GM12875 (cell line): ENCODE results near the gene UCK1.
"Not testable (repeated sequence)": the region's sequence is repeated elsewhere in the genome, so short reads cannot be mapped to it uniquely, and the experiment has no call there.

ENCODE experiments used
- H3K4me3 ChIP-seq: one replicate; pipeline ENCODE4 v1.5.1; 2011; ENCODE audit warnings: low read depth, low read length, control low read depth
- TF ChIP-seq, protein P1 (sequence below): IDR thresholded peaks from 2 replicates; pipeline ENCODE4 v1.5.1; 2011; ENCODE audit warnings: low read depth, mild to moderate bottlenecking, control low read depth, inconsistent platforms, low read length, moderate library complexity, borderline replicate concordance; ENCODE audit not compliant: insufficient read depth

Gene UCK1

DNA sequence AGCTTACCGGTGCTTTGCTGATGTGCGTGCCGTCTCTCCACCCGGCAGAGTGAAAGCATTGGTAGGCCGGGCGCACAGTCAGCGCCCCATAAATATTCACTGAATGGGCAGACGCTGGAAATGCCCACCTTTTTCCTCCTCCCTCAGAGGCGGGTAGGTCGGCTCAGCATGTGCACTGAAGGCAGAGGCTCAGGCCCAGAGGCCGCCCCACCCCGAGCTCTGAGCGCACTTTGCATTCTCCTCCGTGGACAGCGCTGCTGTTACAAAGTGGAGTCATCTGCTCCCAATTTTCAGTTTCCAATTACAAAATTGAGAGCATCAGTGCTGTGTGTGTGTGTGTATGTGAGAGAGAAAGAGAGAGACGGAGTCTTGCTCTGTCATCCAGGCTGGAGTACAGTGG, 10.6 kb downstream of the UCK1 start:
- TF ChIP-seq, protein P1, sequence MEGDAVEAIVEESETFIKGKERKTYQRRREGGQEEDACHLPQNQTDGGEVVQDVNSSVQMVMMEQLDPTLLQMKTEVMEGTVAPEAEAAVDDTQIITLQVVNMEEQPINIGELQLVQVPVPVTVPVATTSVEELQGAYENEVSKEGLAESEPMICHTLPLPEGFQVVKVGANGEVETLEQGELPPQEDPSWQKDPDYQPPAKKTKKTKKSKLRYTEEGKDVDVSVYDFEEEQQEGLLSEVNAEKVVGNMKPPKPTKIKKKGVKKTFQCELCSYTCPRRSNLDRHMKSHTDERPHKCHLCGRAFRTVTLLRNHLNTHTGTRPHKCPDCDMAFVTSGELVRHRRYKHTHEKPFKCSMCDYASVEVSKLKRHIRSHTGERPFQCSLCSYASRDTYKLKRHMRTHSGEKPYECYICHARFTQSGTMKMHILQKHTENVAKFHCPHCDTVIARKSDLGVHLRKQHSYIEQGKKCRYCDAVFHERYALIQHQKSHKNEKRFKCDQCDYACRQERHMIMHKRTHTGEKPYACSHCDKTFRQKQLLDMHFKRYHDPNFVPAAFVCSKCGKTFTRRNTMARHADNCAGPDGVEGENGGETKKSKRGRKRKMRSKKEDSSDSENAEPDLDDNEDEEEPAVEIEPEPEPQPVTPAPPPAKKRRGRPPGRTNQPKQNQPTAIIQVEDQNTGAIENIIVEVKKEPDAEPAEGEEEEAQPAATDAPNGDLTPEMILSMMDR: no peak
- no peak overlapping the region for H3K4me3 ChIP-seq

DNA sequence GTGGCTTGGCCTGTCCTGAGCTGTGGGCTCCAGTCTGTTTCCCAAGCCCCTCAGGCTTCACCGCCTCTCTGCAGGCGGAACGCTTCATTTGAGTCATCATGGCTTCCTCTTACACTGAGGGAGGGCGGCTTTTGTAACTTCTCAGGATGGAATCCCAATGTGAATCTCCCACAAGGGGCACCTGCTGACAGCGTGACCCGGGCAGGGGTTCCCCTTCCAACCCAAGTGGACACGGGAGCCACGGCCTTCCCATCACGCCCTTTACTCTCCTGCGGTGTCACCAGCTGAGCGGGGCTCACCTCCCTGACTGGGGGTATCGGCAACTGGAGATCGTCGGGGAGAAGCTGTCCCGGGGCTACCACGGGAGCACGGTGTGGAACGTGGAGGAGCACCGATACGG, 12.5 kb downstream of the UCK1 start:
- TF ChIP-seq, protein P1: no peak
- no peak overlapping the region for H3K4me3 ChIP-seq

DNA sequence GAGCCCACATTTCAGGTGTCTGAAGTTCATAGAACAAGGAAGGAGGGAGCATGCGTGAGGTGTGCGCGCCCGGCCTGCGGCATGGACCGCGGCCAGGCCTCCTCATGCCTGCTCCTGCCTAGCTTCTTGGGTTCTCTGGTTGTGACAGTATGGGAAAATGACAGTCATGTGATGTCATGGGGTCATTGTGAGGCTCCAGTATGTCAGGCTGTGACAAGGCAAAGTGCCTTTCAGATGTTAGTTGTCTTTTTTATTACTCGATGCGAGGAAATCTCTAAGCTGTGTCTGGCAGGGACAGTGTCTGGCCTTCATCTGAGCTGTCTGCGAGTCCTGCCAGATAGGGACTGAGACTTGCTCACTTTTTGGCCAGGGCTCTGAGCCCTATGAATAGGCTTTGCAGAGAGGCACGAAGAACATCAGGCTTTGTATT, 13.3 kb downstream of the UCK1 start:
- TF ChIP-seq, protein P1: no peak
- no peak overlapping the region for H3K4me3 ChIP-seq

DNA sequence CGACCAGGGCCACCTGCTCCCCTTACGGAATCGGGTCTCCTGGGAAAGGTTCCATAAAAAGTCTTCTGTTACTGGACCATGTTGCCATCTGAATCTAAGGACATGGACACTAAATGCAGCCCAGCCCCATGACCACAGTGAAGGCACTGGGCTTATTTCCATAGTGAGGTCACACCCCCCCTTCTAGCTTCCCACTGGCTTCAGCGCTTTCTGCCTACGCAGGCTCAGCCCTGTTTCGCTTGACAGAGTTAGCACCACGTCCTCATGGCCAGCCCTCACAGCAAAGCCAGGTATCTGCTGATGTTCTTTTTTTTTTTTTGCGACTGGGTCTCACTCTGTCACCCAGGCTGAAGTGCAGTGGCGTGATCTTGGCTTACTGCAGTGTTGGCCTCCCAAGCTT, 14.1 kb downstream of the UCK1 start:
- TF ChIP-seq, protein P1: no peak
- H3K4me3 ChIP-seq: no peak overlapping the region

DNA sequence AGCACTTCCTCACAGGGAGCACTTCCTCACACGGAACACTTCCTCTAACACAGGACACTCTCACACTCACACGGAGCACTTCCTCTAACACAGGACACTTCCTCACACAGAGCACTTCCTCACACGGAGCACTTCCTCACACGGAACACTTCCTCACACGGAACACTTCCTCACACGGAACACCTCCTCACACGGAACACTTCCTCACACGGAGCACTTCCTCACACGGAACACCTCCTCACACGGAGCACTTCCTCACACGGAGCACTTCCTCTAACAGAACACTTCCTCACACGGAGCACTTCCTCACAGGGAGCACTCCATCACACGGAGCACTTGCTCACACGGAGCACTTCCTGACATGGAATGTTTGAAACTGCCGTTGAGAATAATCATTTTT, 15.0 kb downstream of the UCK1 start:
- TF ChIP-seq, protein P1: no peak
- no peak overlapping the region for H3K4me3 ChIP-seq

DNA sequence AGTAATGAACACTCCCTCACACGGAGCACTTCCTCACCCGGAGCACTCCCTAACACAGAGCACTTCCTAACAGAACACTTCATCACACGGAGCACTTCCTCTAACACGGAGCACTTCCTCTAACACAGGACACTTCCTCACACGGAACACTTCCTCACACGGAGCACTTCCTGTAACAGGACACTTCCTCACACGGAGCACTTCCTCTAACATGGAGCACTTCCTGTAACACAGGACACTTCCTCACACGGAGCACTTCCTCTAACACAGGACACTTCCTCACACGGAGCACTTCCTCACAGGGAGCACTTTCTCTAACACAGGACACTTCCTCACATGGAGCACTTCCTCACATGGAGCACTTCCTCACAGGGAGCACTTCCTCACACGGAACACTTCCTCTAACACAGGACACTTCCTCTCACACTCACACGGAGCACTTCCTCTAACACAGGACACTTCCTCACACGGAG, 15.5 kb downstream of the UCK1 start:
- H3K4me3 ChIP-seq: not testable (repeated sequence)

DNA sequence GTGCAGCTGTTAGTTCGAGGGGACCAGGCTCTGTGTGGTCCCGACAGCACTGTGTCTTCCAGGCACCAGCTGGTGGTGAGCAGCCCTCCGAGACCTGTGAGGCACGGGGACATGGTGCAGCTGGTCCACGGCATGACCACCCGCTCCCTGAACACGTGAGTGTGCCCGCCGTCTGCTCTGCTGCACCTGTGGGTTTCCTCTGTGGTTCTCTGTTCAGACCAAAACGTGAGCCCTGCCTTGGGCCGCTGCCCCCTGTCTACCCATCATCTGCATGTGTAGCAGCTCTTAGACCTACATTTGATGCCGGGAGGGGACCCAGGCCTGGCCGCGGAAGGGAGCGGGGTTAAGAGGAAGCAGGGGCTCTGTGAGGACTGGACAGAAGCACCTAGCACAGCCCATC, 17.9 kb downstream of the UCK1 start:
- TF ChIP-seq, protein P1: no peak
- no peak overlapping the region for H3K4me3 ChIP-seq

DNA sequence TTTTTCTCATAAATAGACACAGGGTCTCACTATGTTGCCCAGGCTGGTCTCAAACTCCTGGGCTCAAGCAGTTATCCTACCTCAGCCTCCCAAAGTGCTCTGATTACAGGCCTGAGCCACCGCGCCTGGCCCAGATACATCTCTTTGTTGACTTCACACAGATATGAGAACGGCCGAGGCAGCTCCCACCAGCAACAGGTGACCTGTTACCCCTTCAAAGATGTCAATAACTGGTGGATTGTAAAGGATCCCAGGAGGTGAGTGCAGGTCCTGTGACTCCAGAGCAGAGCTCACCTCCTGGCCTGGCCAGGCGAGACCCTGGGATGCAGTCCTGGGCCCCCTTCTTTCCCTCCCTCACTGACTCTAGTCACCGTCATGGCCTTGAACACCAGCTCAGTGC, 19.2 kb downstream of the UCK1 start:
- H3K4me3 ChIP-seq: no peak overlapping the region
- TF ChIP-seq, protein P1: no peak
